ENCODE data around the gene PPCDC. TPM values are rescaled to one million over a fixed set of nuclear protein-coding genes. Genes with fewer than 3 reads are reported as not detected.
"Not testable (repeated sequence)": the region's sequence is repeated elsewhere in the genome, so short reads cannot be mapped to it uniquely, and the experiment has no call there.

The PPCDC gene
- total RNA-seq, 4 donors from 2014 or later: 3.5 to 31.2 (median 20.6) TPM

DNA sequence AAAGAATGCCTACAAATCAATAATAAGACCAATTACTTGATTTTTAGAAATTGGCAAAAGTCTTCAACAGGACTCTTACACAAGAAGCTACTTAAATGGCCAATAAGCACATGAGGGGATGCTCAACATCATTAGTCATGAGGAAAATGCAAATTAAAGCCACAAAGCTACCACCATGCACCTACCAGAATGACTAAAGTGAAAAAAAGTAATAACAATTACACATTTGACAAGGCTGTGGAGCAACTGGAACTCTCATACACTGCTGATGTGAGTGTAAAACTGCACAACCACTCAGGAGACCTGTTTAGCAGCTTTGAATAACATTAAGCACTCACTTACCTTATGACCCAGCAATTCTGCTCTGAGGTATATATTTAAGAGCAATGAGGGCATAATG is 68.4 kb downstream of the PPCDC start:
- no peaks in the 10 kb centered on the region for H3K9me3 ChIP-seq
- no peaks in the 10 kb centered on the region for H3K36me3 ChIP-seq
- DNase-seq: no peak
- TF ChIP-seq POLR2A (IDR thresholded peaks at IDR 0.05): no peak
- TF ChIP-seq, protein P1, sequence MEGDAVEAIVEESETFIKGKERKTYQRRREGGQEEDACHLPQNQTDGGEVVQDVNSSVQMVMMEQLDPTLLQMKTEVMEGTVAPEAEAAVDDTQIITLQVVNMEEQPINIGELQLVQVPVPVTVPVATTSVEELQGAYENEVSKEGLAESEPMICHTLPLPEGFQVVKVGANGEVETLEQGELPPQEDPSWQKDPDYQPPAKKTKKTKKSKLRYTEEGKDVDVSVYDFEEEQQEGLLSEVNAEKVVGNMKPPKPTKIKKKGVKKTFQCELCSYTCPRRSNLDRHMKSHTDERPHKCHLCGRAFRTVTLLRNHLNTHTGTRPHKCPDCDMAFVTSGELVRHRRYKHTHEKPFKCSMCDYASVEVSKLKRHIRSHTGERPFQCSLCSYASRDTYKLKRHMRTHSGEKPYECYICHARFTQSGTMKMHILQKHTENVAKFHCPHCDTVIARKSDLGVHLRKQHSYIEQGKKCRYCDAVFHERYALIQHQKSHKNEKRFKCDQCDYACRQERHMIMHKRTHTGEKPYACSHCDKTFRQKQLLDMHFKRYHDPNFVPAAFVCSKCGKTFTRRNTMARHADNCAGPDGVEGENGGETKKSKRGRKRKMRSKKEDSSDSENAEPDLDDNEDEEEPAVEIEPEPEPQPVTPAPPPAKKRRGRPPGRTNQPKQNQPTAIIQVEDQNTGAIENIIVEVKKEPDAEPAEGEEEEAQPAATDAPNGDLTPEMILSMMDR (IDR thresholded peaks at IDR 0.05): no peak
- no peak overlapping the region for H3K27ac ChIP-seq
- no peaks in the 10 kb centered on the region for H3K4me1 ChIP-seq
- H3K4me3 ChIP-seq (replicated peaks in 1 of 3): no peak overlapping the region
- intact Hi-C loops (cut with DNase I): no loop called here
- H3K27me3 ChIP-seq: no peaks in the 10 kb centered on the region

DNA sequence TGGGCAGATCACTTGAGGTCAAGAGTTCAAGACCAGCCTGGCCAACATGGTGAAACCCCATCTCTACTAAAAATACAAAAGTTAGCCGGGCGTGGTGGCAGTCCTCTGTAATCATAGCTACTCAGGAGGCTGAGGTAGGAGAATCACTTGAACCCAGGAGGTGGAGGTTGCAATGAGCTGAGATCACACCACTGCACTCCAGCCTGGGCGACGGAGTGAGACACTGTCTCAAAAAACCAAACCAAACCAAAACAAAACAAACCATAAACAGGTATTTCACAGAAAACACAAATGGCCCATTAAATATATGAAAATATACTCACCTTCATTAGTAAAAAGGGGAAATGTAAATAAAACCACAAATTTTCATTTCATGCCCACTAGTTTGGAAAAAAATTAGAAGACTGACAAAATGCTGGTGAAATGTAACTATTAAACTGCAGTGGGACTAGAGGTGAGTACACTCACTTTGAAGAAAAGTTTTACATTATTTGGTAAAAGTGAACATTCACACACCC is 71.6 kb downstream of the PPCDC start:
- H3K27me3 ChIP-seq; H3K27ac ChIP-seq; H3K9me3 ChIP-seq; DNase-seq; intact Hi-C loops (cut with DNase I); H3K4me3 ChIP-seq (replicated peaks in 1 of 3); H3K4me1 ChIP-seq; H3K36me3 ChIP-seq: not testable (repeated sequence)
- 72 to 75% methylated on average over 4 of the region's 4 CpGs for WGBS, 2 donors

DNA sequence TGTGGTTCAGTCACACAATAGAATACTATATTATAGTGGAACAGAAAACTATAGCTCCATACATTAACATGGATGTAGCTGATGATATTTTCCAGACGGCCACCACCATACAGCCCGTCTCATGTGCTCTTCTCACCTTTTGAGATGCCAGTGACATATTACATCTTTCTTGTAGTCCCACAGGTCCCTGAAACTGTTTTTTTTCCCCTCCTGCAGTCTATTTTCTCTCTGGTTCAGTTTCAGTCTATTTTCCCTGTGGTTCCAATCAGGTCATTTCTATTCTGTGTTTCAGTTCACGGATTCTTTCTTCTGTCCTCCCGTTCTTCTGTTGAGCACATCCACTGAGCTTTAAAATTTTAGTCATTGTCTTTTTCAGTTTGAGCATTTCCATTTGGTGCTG is 72.2 kb downstream of the PPCDC start:
- WGBS, 2 donors: 81 to 86% methylated on average over 4 of the region's 4 CpGs
- intact Hi-C loops (cut with DNase I): no loop called here
- no peaks in the 10 kb centered on the region for H3K36me3 ChIP-seq

DNA sequence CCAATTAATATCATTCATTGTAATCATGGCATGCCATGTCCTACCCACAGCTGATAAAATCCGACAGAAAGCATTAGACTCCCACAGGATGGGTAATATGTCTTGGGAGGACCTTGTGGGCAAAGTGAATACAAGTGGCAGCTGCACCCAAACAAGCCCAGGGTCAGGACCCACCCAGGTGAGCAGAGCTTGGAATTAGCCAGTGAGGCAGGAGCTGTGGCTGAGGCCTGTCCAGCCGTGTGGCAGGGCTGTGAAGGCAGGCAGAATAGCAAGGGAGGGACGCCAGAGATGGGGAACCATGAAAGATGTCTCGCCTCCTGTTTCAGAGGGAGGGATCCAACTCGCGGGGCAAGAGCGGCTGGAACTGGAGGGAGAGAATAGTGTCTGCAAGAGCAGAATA is 74.5 kb downstream of the PPCDC start:
- H3K27ac ChIP-seq: no peak overlapping the region
- DNase-seq: no peak
- H3K4me3 ChIP-seq (replicated peaks in 1 of 3): no peak overlapping the region
- TF ChIP-seq, protein P1 (IDR thresholded peaks at IDR 0.05): no peak
- no peak for TF ChIP-seq POLR2A (IDR thresholded peaks at IDR 0.05)
- no peaks in the 10 kb centered on the region for H3K4me1 ChIP-seq
- intact Hi-C loops (cut with DNase I): no loop called here
- no peaks in the 10 kb centered on the region for H3K9me3 ChIP-seq
- no peaks in the 10 kb centered on the region for H3K27me3 ChIP-seq
- WGBS, 2 donors: 81 to 90% methylated on average over 7 of the region's 7 CpGs
- H3K36me3 ChIP-seq: no peaks in the 10 kb centered on the region

More for the DNA sequence above, 72.2 kb downstream of the PPCDC start:
- H3K4me3 ChIP-seq (replicated peaks in 1 of 3): no peak overlapping the region
- TF ChIP-seq, protein P1 (IDR thresholded peaks at IDR 0.05): no peak
- TF ChIP-seq POLR2A (IDR thresholded peaks at IDR 0.05): no peak
- H3K9me3 ChIP-seq: no peaks in the 10 kb centered on the region
- no peaks in the 10 kb centered on the region for H3K27me3 ChIP-seq
- H3K27ac ChIP-seq: no peak overlapping the region
- H3K4me1 ChIP-seq: no peaks in the 10 kb centered on the region
- DNase-seq: no peak

DNA sequence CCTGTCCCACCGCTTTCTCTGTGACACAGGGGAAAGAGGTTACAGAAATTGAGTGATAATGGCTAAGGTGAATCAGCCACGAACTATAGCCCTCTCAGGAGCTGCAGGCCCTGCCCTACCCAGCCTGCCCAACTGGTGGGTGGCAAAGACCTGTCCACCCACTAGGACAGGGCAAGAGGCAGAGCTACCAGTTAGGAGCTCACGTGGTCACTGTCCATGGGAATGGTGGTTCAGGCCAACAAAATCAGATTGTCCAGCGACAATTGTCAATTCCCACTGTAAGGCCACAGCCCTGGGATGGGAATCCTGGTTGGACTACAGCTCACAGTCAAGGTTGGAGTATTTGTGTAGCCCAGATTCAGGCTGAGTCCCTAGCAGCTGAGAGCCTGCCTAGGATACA is 75.0 kb downstream of the PPCDC start:
- no peak overlapping the region for H3K4me3 ChIP-seq (replicated peaks in 1 of 3)
- DNase-seq: no peak
- WGBS, 2 donors: 90 to 94% methylated on average over 4 of the region's 4 CpGs
- H3K9me3 ChIP-seq: no peaks in the 10 kb centered on the region
- no peaks in the 10 kb centered on the region for H3K36me3 ChIP-seq
- intact Hi-C loops (cut with DNase I): no loop called here
- no peaks in the 10 kb centered on the region for H3K4me1 ChIP-seq
- TF ChIP-seq, protein P1 (IDR thresholded peaks at IDR 0.05): no peak
- TF ChIP-seq POLR2A (IDR thresholded peaks at IDR 0.05): no peak
- no peak overlapping the region for H3K27ac ChIP-seq
- no peaks in the 10 kb centered on the region for H3K27me3 ChIP-seq

Small RNA genes lying within 50 kb of the gene (small RNA-seq; reads per million reads assigned to genes)
- gene AC015720.1 (not detected), gene RF00019 (not detected)

Other genes with a start within 250 kb of the PPCDC start
- 10 to 100 TPM; 18.2 to 24.3 (median 20.3) TPM for gene CSK, start 241.5 kb upstream of the PPCDC start, total RNA-seq
- gene LMAN1L, start 210.8 kb upstream of the PPCDC start, total RNA-seq: 1 to 10 TPM in 1 of 4 donors, not detected in 3; 3.5 TPM
- gene CPLX3, start 197.0 kb upstream of the PPCDC start, total RNA-seq: not detected
- gene ULK3, start 180.4 kb upstream of the PPCDC start, total RNA-seq: 10 to 100 TPM; 40.9 to 91.1 (median 74.7) TPM
- gene SCAMP2, start 150.2 kb upstream of the PPCDC start, total RNA-seq: 100 to 1,000 TPM in 2 of 4 donors, 10 to 100 TPM in 2; 59.3 to 129 (median 104) TPM
- gene MPI, start 133.5 kb upstream of the PPCDC start, total RNA-seq: 10 to 100 TPM; 72.2 to 91.1 (median 88.5) TPM
- gene FAM219B, start 116.7 kb upstream of the PPCDC start, total RNA-seq: 100 to 1,000 TPM in 1 of 4 donors, 10 to 100 TPM in 3; 72.1 to 136 (median 88.2) TPM
- 100 to 1,000 TPM; 103 to 235 (median 166) TPM for gene COX5A, start 85.5 kb upstream of the PPCDC start, total RNA-seq
- 10 to 100 TPM; 14.2 to 23.1 (median 16.4) TPM for gene RPP25, start 66.8 kb upstream of the PPCDC start, total RNA-seq
- gene SCAMP5, start 28.0 kb upstream of the PPCDC start, total RNA-seq: 10 to 100 TPM in 2 of 4 donors, 1 to 10 TPM in 2; 7.6 to 16.7 (median 10.1) TPM
- 10 to 100 TPM; 10.6 to 18.3 (median 16.7) TPM for gene C15orf39, start 178.3 kb downstream of the PPCDC start, total RNA-seq
- gene GOLGA6C, start 234.7 kb downstream of the PPCDC start, total RNA-seq: not detected